GDM1 (cell line): ENCODE measurements around the gene APOE.
"Not testable (repeated sequence)": the region's sequence is repeated elsewhere in the genome, so short reads cannot be mapped to it uniquely, and the experiment has no call there.

Experiments used
- DNase-seq: peaks from one replicate; lab custom pipeline; 2025; lab: John Stamatoyannopoulos, UW

APOE gene

DNA sequence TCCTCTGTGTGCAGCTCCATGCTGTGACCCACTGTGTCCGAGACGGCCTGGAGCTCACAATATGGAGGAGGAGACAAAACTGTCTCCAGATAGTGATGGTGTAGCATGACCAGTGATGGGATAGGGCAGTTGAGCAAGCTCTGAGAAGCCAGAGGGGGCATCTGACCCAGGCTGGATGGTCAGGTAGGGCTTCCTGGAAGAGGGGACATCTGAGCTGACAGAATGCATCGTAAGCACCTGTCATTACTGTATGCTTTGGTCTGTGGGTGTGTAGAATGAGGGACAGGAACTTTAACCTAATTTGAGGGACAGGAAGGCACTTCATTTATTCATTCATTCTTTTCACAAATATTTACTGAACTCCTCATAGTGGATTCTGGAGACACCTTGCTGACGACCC, 21.0 kb upstream of the APOE start:
- no peak for DNase-seq

DNA sequence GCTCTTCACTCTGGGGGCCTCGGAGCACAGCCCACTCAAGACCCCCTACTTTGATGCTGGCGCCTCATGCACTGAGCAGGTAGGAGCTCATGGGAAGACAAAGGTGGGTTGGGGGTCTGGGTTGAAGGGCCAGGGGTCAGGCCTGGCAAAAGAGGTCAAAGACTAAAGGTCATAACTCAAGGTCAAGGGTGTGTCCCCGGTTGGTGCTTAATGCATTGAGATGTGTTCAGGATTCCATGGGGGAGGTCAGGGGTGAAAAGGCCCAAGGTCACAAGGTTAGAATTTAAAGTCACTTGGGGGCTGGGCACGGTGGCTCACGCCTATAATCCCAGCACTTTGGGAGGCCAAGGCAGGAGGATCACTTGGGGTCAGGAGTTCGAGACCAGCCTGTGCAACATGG, 19.5 kb upstream of the APOE start:
- DNase-seq: no peak

DNA sequence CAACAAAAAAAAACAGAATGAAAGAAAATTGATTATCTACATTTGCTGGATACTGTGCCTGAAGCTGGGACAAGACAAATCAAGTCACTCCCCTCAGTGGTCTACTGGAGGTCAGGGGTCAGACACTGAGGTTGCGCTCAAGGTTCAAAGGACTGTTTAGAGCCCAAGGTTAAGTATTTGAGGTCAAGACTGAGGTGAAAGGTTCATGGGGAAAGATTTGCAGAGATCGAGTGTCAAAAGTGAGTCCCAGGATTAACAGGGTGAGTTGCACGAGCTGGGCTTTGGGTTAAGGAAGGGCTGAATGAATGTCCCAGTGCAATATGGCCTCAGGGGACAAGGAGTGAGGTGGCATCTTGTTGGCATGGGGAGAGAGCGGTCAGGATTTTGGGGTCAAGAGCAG, 17.9 kb upstream of the APOE start:
- DNase-seq: no peak

GRCh38 chr19:44888335-44888734, 17.3 kb upstream of the APOE start:
- DNase-seq: not testable (repeated sequence)

DNA sequence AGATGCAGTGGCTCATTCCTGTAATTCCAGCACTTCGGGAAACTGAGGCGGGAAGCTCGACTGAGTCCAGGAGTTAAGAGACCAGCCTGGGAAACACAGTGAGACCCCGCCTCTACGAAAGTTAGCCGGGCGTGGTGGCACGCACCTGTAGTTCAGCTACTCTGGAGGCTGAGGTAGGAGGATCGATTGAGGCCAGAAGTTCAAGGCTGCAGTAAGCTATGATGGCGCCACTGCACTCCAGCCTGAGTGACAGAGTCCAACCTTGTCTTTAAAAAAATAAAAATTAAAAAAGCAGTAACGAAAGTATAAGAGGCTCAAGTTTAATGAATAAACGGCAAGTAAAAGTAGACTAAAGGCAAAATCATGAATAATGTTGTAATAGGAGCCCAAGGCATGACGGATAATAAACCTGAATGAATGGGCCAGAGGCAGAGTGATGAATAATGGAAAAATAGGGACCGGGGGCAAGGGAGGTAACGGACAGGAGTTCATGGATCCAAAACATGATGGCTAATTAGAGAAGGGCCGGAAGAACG, 15.7 kb upstream of the APOE start:
- DNase-seq: no peak

DNA sequence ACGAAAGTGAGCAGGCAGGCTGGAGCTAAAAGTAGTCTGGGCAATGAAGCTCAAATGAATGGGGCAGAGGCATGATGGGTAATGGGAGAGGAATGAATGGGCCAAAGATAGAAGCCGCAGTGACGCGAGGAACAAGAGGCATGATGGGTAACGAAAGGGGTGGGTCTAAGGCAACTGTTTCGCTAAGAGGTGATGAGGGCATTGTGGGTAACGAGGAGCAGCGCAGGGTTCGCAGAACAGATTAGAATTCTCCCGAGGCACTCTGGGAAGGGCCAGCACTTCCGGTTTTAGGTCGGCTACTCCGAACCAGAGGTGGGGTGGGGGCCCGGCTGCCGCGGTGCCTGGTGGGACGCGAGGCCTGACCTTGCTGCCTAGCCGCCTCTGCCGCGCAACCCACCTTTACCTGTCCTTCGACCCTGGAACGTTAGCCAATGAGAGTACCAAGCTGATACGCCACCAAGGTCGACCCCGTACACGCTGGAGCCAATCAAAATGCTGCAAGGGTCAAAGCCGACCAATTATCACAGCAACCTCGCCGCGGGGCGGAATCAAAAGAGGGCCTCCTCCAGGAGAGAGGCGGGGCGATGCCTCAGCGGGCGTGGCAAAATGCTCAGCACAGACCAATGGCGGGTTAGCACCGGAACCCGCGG, 15.1 kb upstream of the APOE start:
- peak; percentile 100 for DNase-seq

GRCh38 chr19:44891016-44891882, 14.3 kb upstream of the APOE start, which contains the start of gene TOMM40:
Gene TOMM40 (plus strand): TSS chr19:44891254. CDS start chr19:44891416, 162 bp downstream.
- DNase-seq: no peak

- DNase-seq: no peak
Measured at GRCh38 chr19:44892932-44893331, 12.7 kb upstream of the APOE start.

DNA sequence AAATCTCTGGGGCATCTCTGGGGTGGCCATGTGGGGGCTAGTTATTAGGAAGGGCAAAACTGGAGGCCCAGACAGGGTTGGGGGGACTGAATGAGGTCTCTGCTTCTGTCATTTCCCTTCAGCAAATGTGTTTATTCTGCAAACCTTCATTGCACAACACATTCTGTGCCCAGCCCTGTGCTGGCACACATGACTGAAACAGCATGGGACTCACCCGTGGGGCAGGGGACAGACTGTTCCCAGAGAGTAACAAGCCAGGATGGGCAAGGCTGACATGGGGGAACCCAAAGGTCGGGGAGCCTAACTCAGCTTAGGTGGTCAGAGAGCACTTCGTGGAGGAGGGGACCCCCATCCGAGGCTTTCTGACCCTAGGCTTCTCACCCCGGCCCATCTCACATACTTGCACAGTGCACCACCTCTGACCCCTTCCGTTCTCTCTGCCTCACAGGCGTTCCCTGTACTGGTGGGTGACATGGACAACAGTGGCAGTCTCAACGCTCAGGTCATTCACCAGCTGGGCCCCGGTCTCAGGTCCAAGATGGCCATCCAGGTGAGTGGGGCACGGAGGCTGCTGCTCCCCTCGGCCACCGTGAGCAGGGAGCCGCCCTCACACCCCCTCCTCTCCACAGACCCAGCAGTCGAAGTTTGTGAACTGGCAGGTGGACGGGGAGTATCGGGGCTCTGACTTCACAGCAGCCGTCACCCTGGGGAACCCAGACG, 12.1 kb upstream of the APOE start:
- no peak for DNase-seq

GRCh38 chr19:44894052-44894400, 11.6 kb upstream of the APOE start:
- no peak for DNase-seq

DNA sequence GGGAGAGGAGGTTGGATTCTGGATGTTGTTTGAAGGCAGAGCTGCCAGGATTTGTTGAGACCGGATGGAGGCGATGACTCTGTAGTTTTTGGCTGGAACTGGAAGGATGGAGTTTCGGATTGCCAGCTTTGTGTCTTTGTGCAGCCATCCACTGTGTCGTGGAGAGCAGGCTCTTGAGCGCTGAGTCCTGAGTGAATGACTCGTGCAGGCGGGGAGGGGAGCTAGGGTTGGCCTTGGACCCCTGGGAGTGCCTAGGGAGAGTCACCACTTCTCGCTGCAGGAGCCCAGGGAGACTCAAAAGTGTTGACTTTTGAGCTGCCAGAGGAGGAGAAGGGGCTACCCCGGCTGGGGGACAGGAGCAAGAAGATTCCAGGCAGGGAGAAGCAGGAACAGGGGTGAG, 10.7 kb upstream of the APOE start:
- DNase-seq: no peak

- DNase-seq: no peak
Measured at GRCh38 chr19:44897835-44898234, 7.8 kb upstream of the APOE start.

DNA sequence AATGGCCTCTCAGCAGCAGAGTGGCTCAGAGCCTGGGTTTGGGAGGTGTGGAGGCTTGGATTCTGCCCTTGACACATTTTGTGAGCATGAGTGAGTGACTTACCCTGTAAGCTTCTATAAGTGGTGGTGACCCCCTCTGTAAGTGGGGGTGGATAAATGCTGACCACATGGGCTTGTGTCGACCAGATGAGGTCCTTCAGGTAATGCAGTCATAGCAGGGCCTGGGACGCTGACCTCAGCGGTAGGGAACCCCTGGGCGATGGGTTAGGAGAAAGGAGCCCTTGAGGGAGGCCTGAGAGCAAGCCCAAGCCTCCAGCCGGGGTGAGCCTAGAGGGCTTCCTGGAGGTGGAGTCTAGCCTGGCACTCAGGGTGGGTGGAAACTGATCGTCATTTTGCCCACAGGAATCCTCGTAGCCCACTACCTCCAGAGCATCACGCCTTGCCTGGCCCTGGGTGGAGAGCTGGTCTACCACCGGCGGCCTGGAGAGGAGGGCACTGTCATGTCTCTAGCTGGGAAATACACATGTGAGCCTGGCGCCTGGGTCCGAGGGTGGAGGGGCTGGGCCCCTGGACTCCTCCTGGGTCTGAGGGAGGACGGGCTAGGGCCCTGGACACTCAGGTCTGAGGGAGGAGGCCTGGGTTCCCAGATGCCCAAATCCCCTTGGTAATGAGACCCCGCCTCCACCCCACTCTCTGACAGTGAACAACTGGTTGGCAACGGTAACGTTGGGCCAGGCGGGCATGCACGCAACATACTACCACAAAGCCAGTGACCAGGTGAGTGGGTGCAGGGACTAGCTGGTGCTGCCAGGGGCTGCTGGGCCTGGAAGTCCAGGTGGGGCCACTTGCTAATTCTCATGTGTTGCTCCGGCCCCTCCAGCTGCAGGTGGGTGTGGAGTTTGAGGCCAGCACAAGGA, 5.0 kb upstream of the APOE start:
- no peak for DNase-seq

DNA sequence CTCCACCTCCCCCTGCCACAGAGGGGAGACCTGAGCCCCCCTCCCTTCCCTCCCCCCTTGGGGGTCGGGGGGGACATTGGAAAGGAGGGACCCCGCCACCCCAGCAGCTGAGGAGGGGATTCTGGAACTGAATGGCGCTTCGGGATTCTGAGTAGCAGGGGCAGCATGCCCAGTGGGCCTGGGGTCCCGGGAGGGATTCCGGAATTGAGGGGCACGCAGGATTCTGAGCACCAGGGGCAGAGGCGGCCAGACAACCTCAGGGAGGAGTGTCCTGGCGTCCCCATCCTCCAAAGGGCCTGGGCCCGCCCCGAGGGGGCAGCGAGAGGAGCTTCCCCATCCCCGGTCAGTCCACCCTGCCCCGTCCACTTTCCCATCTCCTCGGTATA, 2.4 kb upstream of the APOE start:
- no peak for DNase-seq

DNA sequence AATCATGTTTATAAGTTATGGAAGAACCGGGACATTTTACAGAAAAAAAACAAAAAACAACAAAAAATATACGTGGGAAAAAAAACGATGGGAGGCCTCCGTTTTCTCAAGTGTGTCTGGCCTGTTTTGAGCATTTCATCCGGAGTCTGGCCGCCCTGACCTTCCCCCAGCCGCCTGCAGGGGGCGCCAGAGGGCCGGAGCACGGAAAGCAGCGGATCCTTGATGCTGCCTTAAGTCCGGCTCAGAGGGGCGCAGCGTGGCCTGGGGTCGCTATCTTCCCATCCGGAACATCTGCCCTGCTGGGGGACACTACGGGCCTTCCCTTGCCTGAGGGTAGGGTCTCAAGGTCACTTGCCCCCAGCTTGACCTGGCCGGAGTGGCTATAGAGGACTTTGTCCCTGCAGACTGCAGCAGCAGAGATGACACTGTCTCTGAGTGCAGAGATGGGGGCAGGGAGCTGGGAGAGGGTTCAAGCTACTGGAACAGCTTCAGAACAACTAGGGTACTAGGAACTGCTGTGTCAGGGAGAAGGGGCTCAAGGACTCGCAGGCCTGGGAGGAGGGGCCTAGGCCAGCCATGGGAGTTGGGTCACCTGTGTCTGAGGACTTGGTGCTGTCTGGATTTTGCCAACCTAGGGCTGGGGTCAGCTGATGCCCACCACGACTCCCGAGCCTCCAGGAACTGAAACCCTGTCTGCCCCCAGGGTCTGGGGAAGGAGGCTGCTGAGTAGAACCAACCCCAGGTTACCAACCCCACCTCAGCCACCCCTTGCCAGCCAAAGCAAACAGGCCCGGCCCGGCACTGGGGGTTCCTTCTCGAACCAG, 1.8 kb upstream of the APOE start:
- peak; percentile 38 for DNase-seq

DNA sequence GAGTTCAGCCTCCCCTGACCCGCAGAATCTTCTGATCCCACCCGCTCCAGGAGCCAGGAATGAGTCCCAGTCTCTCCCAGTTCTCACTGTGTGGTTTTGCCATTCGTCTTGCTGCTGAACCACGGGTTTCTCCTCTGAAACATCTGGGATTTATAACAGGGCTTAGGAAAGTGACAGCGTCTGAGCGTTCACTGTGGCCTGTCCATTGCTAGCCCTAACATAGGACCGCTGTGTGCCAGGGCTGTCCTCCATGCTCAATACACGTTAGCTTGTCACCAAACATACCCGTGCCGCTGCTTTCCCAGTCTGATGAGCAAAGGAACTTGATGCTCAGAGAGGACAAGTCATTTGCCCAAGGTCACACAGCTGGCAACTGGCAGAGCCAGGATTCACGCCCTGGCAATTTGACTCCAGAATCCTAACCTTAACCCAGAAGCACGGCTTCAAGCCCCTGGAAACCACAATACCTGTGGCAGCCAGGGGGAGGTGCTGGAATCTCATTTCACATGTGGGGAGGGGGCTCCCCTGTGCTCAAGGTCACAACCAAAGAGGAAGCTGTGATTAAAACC, 1.1 kb upstream of the APOE start:
- no peak for DNase-seq

- no peak for DNase-seq
Measured at GRCh38 chr19:44907613-44908012, 2.0 kb downstream of the APOE start.

- no peak for DNase-seq
Measured at GRCh38 chr19:44908074-44908835, 2.7 kb downstream of the APOE start.

- DNase-seq: no peak
Measured at GRCh38 chr19:44908836-44909261, 3.3 kb downstream of the APOE start.

GRCh38 chr19:44909775-44910174, 4.2 kb downstream of the APOE start:
- no peak for DNase-seq
